Karpas-422 (cell line): Measurements from ENCODE around the gene SHC4. TPM values are rescaled to one million over a fixed set of nuclear protein-coding genes. Genes with fewer than 3 reads are reported as not detected.

ENCODE experiments used
- DNase-seq: peaks from one replicate; pipeline ENCODE4 v3.0.0-alpha.2; 2015
- H2AFZ ChIP-seq: fragments of 200-600 bp; sonication (generic); 2 replicates; pipeline ENCODE4 v1.6.1; 2014; ENCODE audit warnings: antibody characterized with exemption, low read length, mixed read lengths
- H3K27ac ChIP-seq: fragments of 200-600 bp; sonication (generic); 2 replicates; pipeline ENCODE4 v1.5.1; 2014; ENCODE audit warnings: mild to moderate bottlenecking, low read length, moderate library complexity
- H3K27me3 ChIP-seq: fragments of 200-600 bp; sonication (generic); 2 replicates; pipeline ENCODE4 v1.6.1; 2014; ENCODE audit warnings: low read length, mixed read lengths
- H3K36me3 ChIP-seq: fragments of 200-600 bp; sonication (generic); 2 replicates; pipeline ENCODE4 v1.6.1; 2014; ENCODE audit warnings: low read length, mixed read lengths; ENCODE audit not compliant: insufficient read depth
- H3K4me1 ChIP-seq: fragments of 200-600 bp; sonication (generic); 2 replicates; pipeline ENCODE4 v1.6.1; 2014; ENCODE audit warnings: mild to moderate bottlenecking, low read length, mixed read lengths
- H3K4me2 ChIP-seq: fragments of 200-600 bp; sonication (generic); 2 replicates; pipeline ENCODE4 v1.6.1; 2014; ENCODE audit warnings: low read length, low read depth, mild to moderate bottlenecking; ENCODE audit not compliant: poor library complexity, severe bottlenecking
- H3K4me3 ChIP-seq: fragments of 200-600 bp; sonication (generic); 2 replicates; pipeline ENCODE4 v1.5.1; 2014; ENCODE audit warnings: mild to moderate bottlenecking, antibody characterized with exemption, low read length, mixed read lengths
- H3K79me2 ChIP-seq: fragments of 200-600 bp; sonication (generic); 2 replicates; pipeline ENCODE4 v1.6.1; 2014; ENCODE audit warnings: mild to moderate bottlenecking, low read length, mixed read lengths
- H3K9ac ChIP-seq: fragments of 200-600 bp; sonication (generic); 2 replicates; pipeline ENCODE4 v1.6.0; 2014; ENCODE audit warnings: low read length
- H3K9me2 ChIP-seq: fragments of 200-600 bp; sonication (generic), shearing (Covaris generic); replicated peaks from 2 replicates; pipeline ENCODE4 v1.6.0; 2014; ENCODE audit warnings: mild to moderate bottlenecking, low read length, moderate library complexity; ENCODE audit not compliant: insufficient read depth
- H3K9me3 ChIP-seq: fragments of 300-700, 200-600 bp; sonication (generic); 2 replicates; pipeline ENCODE4 v1.6.1; 2014; ENCODE audit warnings: low read length, mixed read lengths
- H4K20me1 ChIP-seq: fragments of 200-600 bp; sonication (generic); 2 replicates; pipeline ENCODE4 v1.6.1; 2014; ENCODE audit warnings: mild to moderate bottlenecking, antibody characterized with exemption, low read length, low read depth; ENCODE audit not compliant: insufficient read depth
- total RNA-seq: library from RNA; depleted of rRNA; stranded (reverse); fragments of >200 nt; shearing (Covaris generic); gene quantifications from 2 replicates; pipeline ENCODE4 v1.2.3, GENCODE V29; 2014; ENCODE audit warnings: low replicate concordance

The SHC4 gene
- total RNA-seq, 1 experiment from 2014 or later: not detected

DNA sequence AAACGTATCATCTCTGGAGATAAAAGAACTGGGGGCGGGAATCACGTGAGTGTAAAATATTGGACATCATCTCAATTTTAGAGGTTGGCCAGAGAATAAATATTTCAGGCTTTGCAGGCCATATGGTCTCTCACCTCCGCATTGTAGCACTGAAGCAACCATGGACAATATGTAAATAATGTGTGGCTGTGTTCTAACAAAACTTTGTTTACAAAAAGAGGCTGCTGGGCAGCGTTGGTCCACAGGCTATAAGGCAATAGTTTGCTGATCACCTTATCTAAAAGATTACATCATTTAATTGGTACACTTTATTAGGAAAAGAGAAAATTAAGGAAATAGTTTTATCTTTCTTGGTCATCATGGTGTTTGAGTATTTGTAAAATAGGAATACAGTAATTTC lies 22.5 kb upstream of the SHC4 start:
- H3K27ac ChIP-seq: no peak overlapping the region
- no peaks in the 10 kb centered on the region for H3K79me2 ChIP-seq
- no peak overlapping the region for H3K4me3 ChIP-seq
- no peak overlapping the region for H3K4me2 ChIP-seq
- H3K9ac ChIP-seq: no peak overlapping the region
- H3K4me1 ChIP-seq: no peaks in the 10 kb centered on the region
- no peaks in the 10 kb centered on the region for H3K9me3 ChIP-seq
- no peaks in the 10 kb centered on the region for H3K27me3 ChIP-seq
- DNase-seq: no peak
- H3K36me3 ChIP-seq: 0 out of 2 replicates have a peak, but pooled peaks cover 5% of the 10 kb centered on the region
- H4K20me1 ChIP-seq: no peaks in the 10 kb centered on the region
- H2AFZ ChIP-seq: no peak overlapping the region
- H3K9me2 ChIP-seq: no peaks in the 10 kb centered on the region

GRCh38 chr15:48985516-48985915 lies 21.8 kb upstream of the SHC4 start:
- Histone ChIP-seq H3K79me2 (no peaks in the 10 kb centered on the region), H3K9me3 (no peaks in the 10 kb centered on the region), H3K27ac (no peak overlapping the region), H4K20me1 (no peaks in the 10 kb centered on the region), H3K36me3 (0 out of 2 replicates have a peak, but pooled peaks cover 5% of the 10 kb centered on the region), H3K4me3 (no peak overlapping the region), H3K27me3 (no peaks in the 10 kb centered on the region), H3K9me2 (no peaks in the 10 kb centered on the region), H3K4me2 (no peak overlapping the region), H3K9ac (no peak overlapping the region), H2AFZ (no peak overlapping the region), H3K4me1 (no peaks in the 10 kb centered on the region)
- no peak for DNase-seq

- Histone ChIP-seq H2AFZ (no peak overlapping the region), H3K4me1 (no peaks in the 10 kb centered on the region), H3K4me3 (no peak overlapping the region), H3K9me3 (no peaks in the 10 kb centered on the region), H3K79me2 (no peaks in the 10 kb centered on the region), H3K9me2 (no peaks in the 10 kb centered on the region), H3K4me2 (no peak overlapping the region), H4K20me1 (no peaks in the 10 kb centered on the region), H3K27ac (no peak overlapping the region), H3K36me3 (0 out of 2 replicates have a peak, but pooled peaks cover 5% of the 10 kb centered on the region), H3K27me3 (no peaks in the 10 kb centered on the region), H3K9ac (no peak overlapping the region)
- DNase-seq: no peak
Measured at GRCh38 chr15:48984811-48985352, 21.2 kb upstream of the SHC4 start.

GRCh38 chr15:48984021-48984710 lies 20.4 kb upstream of the SHC4 start:
- H3K4me2 ChIP-seq: no peak overlapping the region
- no peaks in the 10 kb centered on the region for H3K27me3 ChIP-seq
- no peaks in the 10 kb centered on the region for H3K4me1 ChIP-seq
- no peaks in the 10 kb centered on the region for H3K79me2 ChIP-seq
- no peak overlapping the region for H3K9ac ChIP-seq
- no peak overlapping the region for H3K27ac ChIP-seq
- no peak overlapping the region for H3K4me3 ChIP-seq
- H4K20me1 ChIP-seq: no peaks in the 10 kb centered on the region
- H2AFZ ChIP-seq: no peak overlapping the region
- 0 out of 2 replicates have a peak, but pooled peaks cover 5% of the 10 kb centered on the region for H3K36me3 ChIP-seq
- no peaks in the 10 kb centered on the region for H3K9me2 ChIP-seq
- no peaks in the 10 kb centered on the region for H3K9me3 ChIP-seq
- no peak for DNase-seq

DNA sequence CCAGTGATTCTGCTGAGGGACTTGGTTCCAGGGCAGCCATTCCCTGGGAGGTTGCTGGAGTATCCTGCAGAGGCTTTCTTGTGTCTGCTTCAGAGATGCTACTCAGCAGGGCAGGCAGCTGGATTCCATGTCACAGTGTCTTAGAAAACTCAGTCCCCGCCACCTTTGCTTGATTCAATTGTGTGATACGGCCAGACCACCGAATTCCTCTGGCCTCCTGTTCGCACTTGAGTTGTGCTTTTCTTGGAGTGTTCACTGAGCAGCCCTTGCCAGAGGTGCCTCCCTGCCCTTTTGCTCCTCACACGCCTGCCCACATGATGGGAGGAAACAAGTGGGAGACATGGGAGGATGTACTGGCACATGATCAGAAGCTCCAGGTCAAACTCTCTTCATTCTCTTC lies 19.6 kb upstream of the SHC4 start:
- no peaks in the 10 kb centered on the region for H3K79me2 ChIP-seq
- no peaks in the 10 kb centered on the region for H3K4me1 ChIP-seq
- no peaks in the 10 kb centered on the region for H4K20me1 ChIP-seq
- 0 out of 2 replicates have a peak, but pooled peaks cover 4% of the 10 kb centered on the region for H3K36me3 ChIP-seq
- H3K9me2 ChIP-seq: no peaks in the 10 kb centered on the region
- DNase-seq: no peak
- no peaks in the 10 kb centered on the region for H3K9me3 ChIP-seq
- H3K27me3 ChIP-seq: no peaks in the 10 kb centered on the region
- no peak overlapping the region for H3K4me2 ChIP-seq
- no peak overlapping the region for H3K27ac ChIP-seq
- no peak overlapping the region for H3K4me3 ChIP-seq
- H3K9ac ChIP-seq: no peak overlapping the region
- no peak overlapping the region for H2AFZ ChIP-seq

DNA sequence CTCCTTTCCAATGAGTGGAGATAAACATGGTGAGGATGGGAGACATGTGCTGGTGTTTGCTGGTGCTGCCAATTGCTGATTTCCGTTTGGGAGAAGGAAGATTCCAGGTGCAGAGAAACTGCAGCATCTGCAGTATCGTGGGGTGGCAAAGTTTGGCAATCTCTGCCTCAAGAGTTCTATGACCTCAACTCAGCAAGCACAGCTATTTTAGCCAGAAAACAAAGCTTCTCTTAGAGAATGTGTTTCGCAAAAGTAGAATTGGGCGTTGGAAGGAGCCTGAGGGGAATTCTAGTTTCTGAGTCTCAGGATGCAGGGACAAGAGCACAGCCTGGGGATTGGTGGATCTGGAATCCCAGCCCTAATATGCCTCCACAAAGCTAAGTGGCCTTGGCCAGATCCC lies 18.2 kb upstream of the SHC4 start:
- no peak overlapping the region for H3K9ac ChIP-seq
- no peak for DNase-seq
- no peaks in the 10 kb centered on the region for H3K9me3 ChIP-seq
- no peaks in the 10 kb centered on the region for H3K27me3 ChIP-seq
- H3K9me2 ChIP-seq: no peaks in the 10 kb centered on the region
- H3K27ac ChIP-seq: no peak overlapping the region
- no peaks in the 10 kb centered on the region for H3K79me2 ChIP-seq
- no peaks in the 10 kb centered on the region for H3K4me1 ChIP-seq
- H4K20me1 ChIP-seq: no peaks in the 10 kb centered on the region
- H3K4me3 ChIP-seq: no peak overlapping the region
- no peak overlapping the region for H3K4me2 ChIP-seq
- no peak overlapping the region for H2AFZ ChIP-seq
- H3K36me3 ChIP-seq: no peaks in the 10 kb centered on the region

- H2AFZ ChIP-seq: no peak overlapping the region
Measured at GRCh38 chr15:48978638-48979037, 14.9 kb upstream of the SHC4 start.

GRCh38 chr15:48976444-48977088 lies 12.8 kb upstream of the SHC4 start:
- no peaks in the 10 kb centered on the region for H4K20me1 ChIP-seq
- no peak overlapping the region for H2AFZ ChIP-seq
- H3K9me2 ChIP-seq: no peaks in the 10 kb centered on the region
- DNase-seq: no peak
- H3K4me3 ChIP-seq: no peak overlapping the region
- no peaks in the 10 kb centered on the region for H3K36me3 ChIP-seq
- H3K9ac ChIP-seq: no peak overlapping the region
- H3K4me2 ChIP-seq: peak overlapping the region; percentile 71
- no peaks in the 10 kb centered on the region for H3K9me3 ChIP-seq
- H3K4me1 ChIP-seq: peaks cover 15% of the 10 kb centered on the region
- no peaks in the 10 kb centered on the region for H3K27me3 ChIP-seq
- no peaks in the 10 kb centered on the region for H3K79me2 ChIP-seq
- H3K27ac ChIP-seq: no peak overlapping the region

More at GRCh38 chr15:48978638-48979037, 14.9 kb upstream of the SHC4 start:
- Histone ChIP-seq H3K9me2 (no peaks in the 10 kb centered on the region), H3K9ac (no peak overlapping the region), H3K9me3 (no peaks in the 10 kb centered on the region), H4K20me1 (no peaks in the 10 kb centered on the region), H3K4me1 (peaks cover 15% of the 10 kb centered on the region), H3K4me3 (no peak overlapping the region), H3K27me3 (no peaks in the 10 kb centered on the region), H3K27ac (no peak overlapping the region), H3K36me3 (no peaks in the 10 kb centered on the region), H3K4me2 (no peak overlapping the region), H3K79me2 (no peaks in the 10 kb centered on the region)
- DNase-seq: no peak
